Measurements from ENCODE around the gene FGD6.

DNA sequence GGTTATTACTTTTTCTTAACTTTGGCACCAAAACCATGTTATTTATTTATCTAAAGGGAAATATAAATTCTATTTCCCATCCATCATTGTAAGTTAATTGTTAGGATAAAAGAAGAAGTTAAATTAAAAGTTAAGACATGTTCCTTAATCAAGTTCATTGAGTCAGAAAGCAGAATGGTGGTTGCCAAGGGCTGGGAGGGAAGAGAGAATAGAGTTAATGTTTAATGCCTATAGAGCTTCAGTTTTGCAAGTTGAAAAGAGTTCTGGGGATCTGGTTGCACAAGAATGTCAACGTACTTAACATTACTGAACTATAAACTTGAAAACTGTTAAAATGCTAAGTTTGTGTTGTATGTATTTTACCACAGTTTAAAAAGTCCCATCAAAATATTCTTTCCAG lies 80.7 kb downstream of the FGD6 start:
- TF ChIP-seq, protein P1, sequence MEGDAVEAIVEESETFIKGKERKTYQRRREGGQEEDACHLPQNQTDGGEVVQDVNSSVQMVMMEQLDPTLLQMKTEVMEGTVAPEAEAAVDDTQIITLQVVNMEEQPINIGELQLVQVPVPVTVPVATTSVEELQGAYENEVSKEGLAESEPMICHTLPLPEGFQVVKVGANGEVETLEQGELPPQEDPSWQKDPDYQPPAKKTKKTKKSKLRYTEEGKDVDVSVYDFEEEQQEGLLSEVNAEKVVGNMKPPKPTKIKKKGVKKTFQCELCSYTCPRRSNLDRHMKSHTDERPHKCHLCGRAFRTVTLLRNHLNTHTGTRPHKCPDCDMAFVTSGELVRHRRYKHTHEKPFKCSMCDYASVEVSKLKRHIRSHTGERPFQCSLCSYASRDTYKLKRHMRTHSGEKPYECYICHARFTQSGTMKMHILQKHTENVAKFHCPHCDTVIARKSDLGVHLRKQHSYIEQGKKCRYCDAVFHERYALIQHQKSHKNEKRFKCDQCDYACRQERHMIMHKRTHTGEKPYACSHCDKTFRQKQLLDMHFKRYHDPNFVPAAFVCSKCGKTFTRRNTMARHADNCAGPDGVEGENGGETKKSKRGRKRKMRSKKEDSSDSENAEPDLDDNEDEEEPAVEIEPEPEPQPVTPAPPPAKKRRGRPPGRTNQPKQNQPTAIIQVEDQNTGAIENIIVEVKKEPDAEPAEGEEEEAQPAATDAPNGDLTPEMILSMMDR (conservative IDR thresholded peaks at IDR 0.05 in 1 of 2, IDR thresholded peaks at IDR 0.05 in 1 of 2; ENCODE audit: low read depth in 1 of 2, low read length in 2 of 2): no peak
- no peak for TF ChIP-seq EZH2 (IDR thresholded peaks at IDR 0.05; ENCODE audit: low read length, missing control alignments)

Data from fibroblast of lung (primary cell).